SJCRH30 (cell line): ENCODE results near the gene LCN2. TPM values are rescaled to one million over a fixed set of nuclear protein-coding genes. Genes with fewer than 3 reads are reported as not detected.

Experiments
- DNase-seq, 2 experiments: peaks; one replicate each; pipeline ENCODE4 v3.0.0-alpha.2; 2015 to 2020
- H3K27ac ChIP-seq: fragments of 250-450 bp; sonication (Bioruptor Pico); 2 replicates; pipeline ENCODE4 v1.5.1; 2020; ENCODE audit warnings: mild to moderate bottlenecking, moderate library complexity
- H3K27me3 ChIP-seq: fragments of 250-450 bp; sonication (Bioruptor Pico); 2 replicates; pipeline ENCODE4 v1.5.1; 2020; ENCODE audit warnings: mild to moderate bottlenecking, moderate library complexity
- H3K36me3 ChIP-seq: fragments of 250-450 bp; sonication (Bioruptor Pico); 2 replicates; pipeline ENCODE4 v1.5.1; 2020; ENCODE audit warnings: mild to moderate bottlenecking, moderate library complexity
- H3K4me1 ChIP-seq: fragments of 250-450 bp; sonication (Bioruptor Pico); 2 replicates; pipeline ENCODE4 v1.5.1; 2020; ENCODE audit warnings: mild to moderate bottlenecking, moderate library complexity
- H3K4me3 ChIP-seq: fragments of 250-450 bp; sonication (Bioruptor Pico); 2 replicates; pipeline ENCODE4 v1.5.1; 2020; ENCODE audit warnings: mild to moderate bottlenecking, moderate library complexity
- H3K9me3 ChIP-seq: fragments of 250-450 bp; sonication (Bioruptor Pico); replicated peaks from 2 replicates; pipeline ENCODE4 v1.5.1; 2020; ENCODE audit warnings: mild to moderate bottlenecking, moderate library complexity
- total RNA-seq: library from RNA; depleted of rRNA; stranded (reverse); fragments of >200 nt; shearing (Covaris generic); gene quantifications from 2 replicates; pipeline ENCODE4 v1.2.3, GENCODE V29; 2014

Gene LCN2
- total RNA-seq, 1 experiment from 2014 or later, result not detected

GRCh38 chr9:128160603-128160987 is 11.3 kb downstream of the LCN2 start:
- H3K36me3 ChIP-seq, result peaks cover 25% of the 10 kb centered on the region
- H3K27ac ChIP-seq, result peak overlapping the region; percentile 24; the same call in 1 of the 2 replicates
- no peaks in the 10 kb centered on the region; the same call in 1 of the 2 replicates for H3K4me1 ChIP-seq
- peak overlapping the region; percentile 85 for H3K4me3 ChIP-seq
- H3K9me3 ChIP-seq, result no peaks in the 10 kb centered on the region
- no peaks in the 10 kb centered on the region for H3K27me3 ChIP-seq
- DNase-seq, result peak; percentile 36 to 47

- no peaks in the 10 kb centered on the region for H3K27me3 ChIP-seq
- no peaks in the 10 kb centered on the region for H3K9me3 ChIP-seq
- H3K4me3 ChIP-seq, result no peak overlapping the region
- H3K36me3 ChIP-seq, result peaks cover 32% of the 10 kb centered on the region
- no peaks in the 10 kb centered on the region; the same call in 1 of the 2 replicates for H3K4me1 ChIP-seq
- H3K27ac ChIP-seq, result no peak overlapping the region
- DNase-seq, result no peak
These were observed 12.1 kb downstream of the LCN2 start for GRCh38 chr9:128161215-128161902.

GRCh38 chr9:128162215-128163026 is 13.2 kb downstream of the LCN2 start:
- H3K27me3 ChIP-seq, result no peaks in the 10 kb centered on the region
- H3K4me1 ChIP-seq, result no peaks in the 10 kb centered on the region; the same call in 1 of the 2 replicates
- no peaks in the 10 kb centered on the region for H3K9me3 ChIP-seq
- DNase-seq, result no peak
- H3K27ac ChIP-seq, result no peak overlapping the region
- H3K36me3 ChIP-seq, result peaks cover 43% of the 10 kb centered on the region
- no peak overlapping the region for H3K4me3 ChIP-seq

GRCh38 chr9:128163027-128163515 is 13.8 kb downstream of the LCN2 start:
- DNase-seq, result no peak
- H3K27me3 ChIP-seq, result no peaks in the 10 kb centered on the region
- H3K4me3 ChIP-seq, result no peak overlapping the region
- no peak overlapping the region for H3K27ac ChIP-seq
- no peaks in the 10 kb centered on the region for H3K9me3 ChIP-seq
- no peaks in the 10 kb centered on the region; the same call in 1 of the 2 replicates for H3K4me1 ChIP-seq
- H3K36me3 ChIP-seq, result peaks cover 50% of the 10 kb centered on the region

GRCh38 chr9:128163523-128164306 is 14.5 kb downstream of the LCN2 start:
- Histone ChIP-seq H3K36me3 (peaks cover 56% of the 10 kb centered on the region), H3K27me3 (no peaks in the 10 kb centered on the region), H3K4me3 (no peak overlapping the region), H3K9me3 (no peaks in the 10 kb centered on the region), H3K27ac (no peak overlapping the region), H3K4me1 (no peaks in the 10 kb centered on the region; the same call in 1 of the 2 replicates)
- DNase-seq, result no peak

- Histone ChIP-seq H3K9me3 (no peaks in the 10 kb centered on the region), H3K4me3 (no peak overlapping the region), H3K4me1 (no peaks in the 10 kb centered on the region; the same call in 1 of the 2 replicates), H3K27ac (no peak overlapping the region), H3K36me3 (peaks cover 62% of the 10 kb centered on the region), H3K27me3 (no peaks in the 10 kb centered on the region)
- no peak for DNase-seq
These were observed 15.1 kb downstream of the LCN2 start for GRCh38 chr9:128164307-128164885.

- Histone ChIP-seq H3K27ac (no peak overlapping the region), H3K9me3 (no peaks in the 10 kb centered on the region), H3K36me3 (peaks cover 77% of the 10 kb centered on the region), H3K27me3 (no peaks in the 10 kb centered on the region), H3K4me3 (no peak overlapping the region), H3K4me1 (no peaks in the 10 kb centered on the region)
- no peak for DNase-seq
These were observed 16.9 kb downstream of the LCN2 start for GRCh38 chr9:128166169-128166568.

- Histone ChIP-seq H3K4me3 (no peak overlapping the region), H3K27me3 (no peaks in the 10 kb centered on the region), H3K4me1 (no peaks in the 10 kb centered on the region), H3K27ac (no peak overlapping the region), H3K36me3 (peaks cover 77% of the 10 kb centered on the region), H3K9me3 (no peaks in the 10 kb centered on the region)
- no peak for DNase-seq
These were observed 18.0 kb downstream of the LCN2 start for GRCh38 chr9:128167209-128167608.

- no peaks in the 10 kb centered on the region for H3K27me3 ChIP-seq
- no peak overlapping the region for H3K4me3 ChIP-seq
- H3K36me3 ChIP-seq, result peaks cover 69% of the 10 kb centered on the region
- no peak for DNase-seq
- H3K27ac ChIP-seq, result no peak overlapping the region
- H3K9me3 ChIP-seq, result no peaks in the 10 kb centered on the region
- no peaks in the 10 kb centered on the region for H3K4me1 ChIP-seq
These were observed 19.6 kb downstream of the LCN2 start for GRCh38 chr9:128168731-128169308.

GRCh38 chr9:128169492-128169891 is 20.2 kb downstream of the LCN2 start:
- no peak overlapping the region for H3K4me3 ChIP-seq
- no peaks in the 10 kb centered on the region for H3K9me3 ChIP-seq
- no peaks in the 10 kb centered on the region for H3K27me3 ChIP-seq
- no peak overlapping the region for H3K27ac ChIP-seq
- no peak for DNase-seq
- H3K4me1 ChIP-seq, result no peaks in the 10 kb centered on the region
- peaks cover 64% of the 10 kb centered on the region for H3K36me3 ChIP-seq

- no peaks in the 10 kb centered on the region for H3K27me3 ChIP-seq
- DNase-seq, result no peak
- no peak overlapping the region for H3K4me3 ChIP-seq
- H3K27ac ChIP-seq, result no peak overlapping the region
- H3K4me1 ChIP-seq, result no peaks in the 10 kb centered on the region
- H3K36me3 ChIP-seq, result peaks cover 59% of the 10 kb centered on the region
- no peaks in the 10 kb centered on the region for H3K9me3 ChIP-seq
These were observed 20.7 kb downstream of the LCN2 start for GRCh38 chr9:128169925-128170324.

GRCh38 chr9:128174062-128174461 is 24.8 kb downstream of the LCN2 start:
- Histone ChIP-seq H3K27ac (no peak overlapping the region), H3K9me3 (no peaks in the 10 kb centered on the region), H3K4me3 (no peak overlapping the region), H3K27me3 (no peaks in the 10 kb centered on the region), H3K4me1 (no peaks in the 10 kb centered on the region), H3K36me3 (peaks cover 55% of the 10 kb centered on the region)
- no peak for DNase-seq

GRCh38 chr9:128175102-128175563 is 25.9 kb downstream of the LCN2 start:
- no peaks in the 10 kb centered on the region for H3K4me1 ChIP-seq
- H3K27ac ChIP-seq, result no peak overlapping the region
- H3K27me3 ChIP-seq, result no peaks in the 10 kb centered on the region
- peaks cover 56% of the 10 kb centered on the region for H3K36me3 ChIP-seq
- no peak for DNase-seq
- H3K4me3 ChIP-seq, result no peak overlapping the region
- no peaks in the 10 kb centered on the region for H3K9me3 ChIP-seq

- no peaks in the 10 kb centered on the region for H3K27me3 ChIP-seq
- no peaks in the 10 kb centered on the region for H3K4me1 ChIP-seq
- no peak for DNase-seq
- H3K9me3 ChIP-seq, result no peaks in the 10 kb centered on the region
- H3K4me3 ChIP-seq, result no peak overlapping the region
- H3K27ac ChIP-seq, result no peak overlapping the region
- H3K36me3 ChIP-seq, result peaks cover 57% of the 10 kb centered on the region
These were observed 26.5 kb downstream of the LCN2 start for GRCh38 chr9:128175726-128176125.
